ENCODE data around the gene ST3GAL3.

- TF ChIP-seq CTCF (conservative IDR thresholded peaks at IDR 0.05): no peak
- TF ChIP-seq EZH2 (IDR thresholded peaks at IDR 0.05; ENCODE audit: low read depth): no peak
Observed at GRCh38 chr1:43954036-43954435, 246.7 kb downstream of the ST3GAL3 start.

All from PC-9 (cell line).